Loucy (cell line): ENCODE measurements around the gene SUZ12.
"Not testable (repeated sequence)": the region's sequence is repeated elsewhere in the genome, so short reads cannot be mapped to it uniquely, and the experiment has no call there.

Source experiments
- H2AFZ ChIP-seq: fragments of 200-600 bp; sonication (generic); 2 replicates; pipeline ENCODE4 v1.6.0; 2016; ENCODE audit warnings: antibody characterized with exemption, mild to moderate bottlenecking, low read length, moderate library complexity
- H3F3A ChIP-seq: fragments of 200-600 bp; 2 replicates; pipeline ENCODE4 v1.6.0; 2016; ENCODE audit warnings: antibody characterized with exemption, low read depth, mild to moderate bottlenecking
- H3K27me3 ChIP-seq: fragments of 200-600 bp; sonication (generic); 2 replicates; pipeline ENCODE4 v1.6.1; 2014; ENCODE audit warnings: low read length, mild to moderate bottlenecking; ENCODE audit not compliant: insufficient read depth, poor library complexity, severe bottlenecking
- H3K36me3 ChIP-seq: fragments of 200-600 bp; sonication (generic); 2 replicates; pipeline ENCODE4 v1.6.1; 2016; ENCODE audit warnings: low read length; ENCODE audit not compliant: insufficient read depth
- H3K4me1 ChIP-seq: fragments of 200-600 bp; sonication (generic); 2 replicates; pipeline ENCODE4 v1.5.1; 2014; ENCODE audit warnings: low read length, mild to moderate bottlenecking; ENCODE audit not compliant: insufficient read depth, poor library complexity, severe bottlenecking
- H3K4me2 ChIP-seq: fragments of 200-600 bp; sonication (generic); 2 replicates; pipeline ENCODE4 v1.6.0; 2014; ENCODE audit warnings: antibody characterized with exemption, low read length, low read depth, mild to moderate bottlenecking; ENCODE audit not compliant: poor library complexity, severe bottlenecking
- H3K4me3 ChIP-seq: fragments of 200-600 bp; sonication (generic); 2 replicates; pipeline ENCODE4 v1.5.1; 2014; ENCODE audit warnings: low read length, mild to moderate bottlenecking, mixed read lengths; ENCODE audit not compliant: poor library complexity, severe bottlenecking
- H3K79me2 ChIP-seq: fragments of 200-600 bp; sonication (generic); 2 replicates; pipeline ENCODE4 v1.6.1; 2014; ENCODE audit warnings: low read length; ENCODE audit not compliant: insufficient read depth
- H3K9ac ChIP-seq: fragments of 200-600 bp; sonication (generic); 2 replicates; pipeline ENCODE4 v1.6.0; 2014; ENCODE audit warnings: mild to moderate bottlenecking, low read depth, low read length, moderate library complexity; ENCODE audit not compliant: poor library complexity, severe bottlenecking
- H3K9me2 ChIP-seq: fragments of 200-600 bp; sonication (generic); replicated peaks from 2 replicates; pipeline ENCODE4 v1.6.1; 2016; ENCODE audit warnings: low read depth, low read length, mixed read lengths
- H3K9me3 ChIP-seq: fragments of 200-600 bp; sonication (generic); 2 replicates; pipeline ENCODE4 v1.6.1; 2014; ENCODE audit warnings: mild to moderate bottlenecking, antibody characterized with exemption, low read length, low read depth; ENCODE audit not compliant: insufficient read depth
- H4K20me1 ChIP-seq: fragments of 200-600 bp; sonication (generic); 2 replicates; pipeline ENCODE4 v1.6.0; 2014; ENCODE audit warnings: antibody characterized with exemption, low read length, mild to moderate bottlenecking; ENCODE audit not compliant: insufficient read depth, poor library complexity, severe bottlenecking
- CTCF ChIP-seq: fragments of 200-600 bp; sonication (generic); conservative IDR thresholded peaks from 2 replicates; pipeline ENCODE4 v1.5.1; 2014; ENCODE audit warnings: mild to moderate bottlenecking, antibody characterized with exemption, low read length
- EZH2phosphoT487 ChIP-seq: fragments of 200-600 bp; IDR thresholded peaks from 2 replicates; pipeline ENCODE4 v1.6.1; 2018; ENCODE audit warnings: antibody characterized with exemption, mild to moderate bottlenecking, moderate library complexity, borderline replicate concordance

The SUZ12 gene

GRCh38 chr17:31908386-31908785, 28.4 kb upstream of the SUZ12 start:
- Histone ChIP-seq H3K79me2 (no peaks in the 10 kb centered on the region), H3K4me2 (no peak overlapping the region), H3K9me3 (no peaks in the 10 kb centered on the region), H3K9ac (no peak overlapping the region), H3K9me2 (no peaks in the 10 kb centered on the region), H3K4me1 (no peaks in the 10 kb centered on the region), H3K4me3 (no peak overlapping the region), H3F3A (no peaks in the 10 kb centered on the region), H2AFZ (no peak overlapping the region), H4K20me1 (no peaks in the 10 kb centered on the region), H3K27me3 (no peaks in the 10 kb centered on the region), H3K36me3 (no peaks in the 10 kb centered on the region)
- TF ChIP-seq CTCF (no peak), EZH2phosphoT487 (no peak)

- not testable (repeated sequence) for H3K9me3 ChIP-seq, H3K4me2 ChIP-seq, H3K27me3 ChIP-seq, H3K79me2 ChIP-seq, H3K36me3 ChIP-seq, H4K20me1 ChIP-seq, H3K9ac ChIP-seq, H3K4me3 ChIP-seq, H3F3A ChIP-seq, H3K4me1 ChIP-seq, H3K9me2 ChIP-seq
- TF ChIP-seq CTCF, result peak; percentile 43
- peak overlapping the region; percentile 83 for H2AFZ ChIP-seq
Measured at GRCh38 chr17:31912705-31913104, 24.1 kb upstream of the SUZ12 start.

- no peak overlapping the region for H3K4me2 ChIP-seq
- no peaks in the 10 kb centered on the region for H3K79me2 ChIP-seq
- H3F3A ChIP-seq, result 0 out of 2 replicates have a peak, but pooled peaks cover 3% of the 10 kb centered on the region
- H4K20me1 ChIP-seq, result no peaks in the 10 kb centered on the region
- H3K36me3 ChIP-seq, result no peaks in the 10 kb centered on the region
- H2AFZ ChIP-seq, result no peak overlapping the region
- no peaks in the 10 kb centered on the region for H3K9me2 ChIP-seq
- H3K4me1 ChIP-seq, result no peaks in the 10 kb centered on the region
- no peak overlapping the region for H3K9ac ChIP-seq
- TF ChIP-seq CTCF (no peak), EZH2phosphoT487 (no peak)
- no peak overlapping the region for H3K4me3 ChIP-seq
- no peaks in the 10 kb centered on the region for H3K27me3 ChIP-seq
- H3K9me3 ChIP-seq, result no peaks in the 10 kb centered on the region
Measured at GRCh38 chr17:31915456-31916100, 21.2 kb upstream of the SUZ12 start.
